ENCODE results near the gene GPR21. TPM values are rescaled to one million over a fixed set of nuclear protein-coding genes. Genes with fewer than 3 reads are reported as not detected.

Gene GPR21
- polyA plus RNA-seq, 1 of the 3 experiments (the other 2 are of a cell fraction), result not detected

DNA sequence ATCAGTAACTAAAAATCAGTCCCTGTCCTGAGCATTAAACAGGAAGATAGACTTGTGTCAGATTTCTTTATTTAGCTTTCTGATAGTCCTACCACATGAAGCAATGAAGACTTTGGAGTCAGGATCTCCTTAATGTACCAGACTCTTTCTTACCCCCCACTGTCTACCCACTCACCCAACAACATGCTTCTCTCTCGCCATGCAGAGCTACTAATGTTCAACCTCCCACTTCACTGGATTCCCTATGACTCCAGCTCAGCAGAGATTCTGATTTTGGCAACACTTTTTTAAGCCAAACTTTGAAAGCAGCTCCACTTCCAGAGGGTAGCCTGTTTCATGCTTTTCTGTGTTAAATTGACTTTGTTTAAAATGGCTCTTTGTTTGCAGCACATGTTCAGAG lies 50.8 kb downstream of the GPR21 start:
- no peak overlapping the region for H3K9ac ChIP-seq
- H3F3A ChIP-seq (replicated peaks; ENCODE audit: insufficient read depth), result peaks cover under 1% of the 10 kb centered on the region
- ChIA-PET CTCF (interaction anchor here (0.9 to 4.6 kb wide), 4 partner anchors 18 to 270 kb away, joined by 4 to 19 read pairs (median 8); no protein-coding TSS in a partner anchor), POLR2A (interaction anchor here (0.6 kb wide), 1 partner anchor 190 kb away, joined by 3 read pairs; no protein-coding TSS in a partner anchor)
- H3K9me2 ChIP-seq, result no peaks in the 10 kb centered on the region
- no peaks in the 10 kb centered on the region for H4K20me1 ChIP-seq (ENCODE audit: insufficient read depth)
- H3K4me2 ChIP-seq, result no peak overlapping the region
- peaks cover 0 to 7% of the 10 kb centered on the region in 2 experiments; a peak in 1 of 4 replicates for H3K4me1 ChIP-seq (ENCODE audit: control insufficient read depth in 1 of 2, insufficient read depth in 2 of 2, low read depth in 1 of 2, low read length in 1 of 2)
- no peak overlapping the region for H3K27ac ChIP-seq (ENCODE audit: low read depth in 2 of 2, low read length in 1 of 2)
- H2AFZ ChIP-seq (ENCODE audit: low read depth), result no peak overlapping the region
- 100% methylated on average over 1 of the region's 1 CpG for WGBS (ENCODE audit: low lambda C conversion rate)
- TF ChIP-seq TCF12 (IDR thresholded peaks at IDR 0.05), result no peak
- TF ChIP-seq FOXM1 (IDR thresholded peaks at IDR 0.05; ENCODE audit: low read depth), result no peak
- no peak for TF ChIP-seq ELF1 (IDR thresholded peaks at IDR 0.05)
- TF ChIP-seq MXI1 (IDR thresholded peaks at IDR 0.05; ENCODE audit: low read depth, low read length), result no peak
- no peak for TF ChIP-seq CHD2 (IDR thresholded peaks at IDR 0.05; ENCODE audit: low read length, partially characterized antibody)
- no peak for TF ChIP-seq SMC3 (IDR thresholded peaks at IDR 0.05; ENCODE audit: low read depth, low read length)
- TF ChIP-seq EP300 (IDR thresholded peaks at IDR 0.05; ENCODE audit: borderline replicate concordance in 1 of 2, low read depth in 1 of 2, low read length in 1 of 2), result no peak
- no peak for TF ChIP-seq MAX (IDR thresholded peaks at IDR 0.05; ENCODE audit: low read depth)
- no peak for TF ChIP-seq SIN3A (IDR thresholded peaks at IDR 0.05; ENCODE audit: borderline replicate concordance, low read depth, low read length)
- TF ChIP-seq GATA2 (CRISPR knock-in tag; IDR thresholded peaks at IDR 0.05), result no peak
- TF ChIP-seq FOXJ3 (CRISPR knock-in tag; IDR thresholded peaks at IDR 0.05), result no peak
- TF ChIP-seq, protein P1, sequence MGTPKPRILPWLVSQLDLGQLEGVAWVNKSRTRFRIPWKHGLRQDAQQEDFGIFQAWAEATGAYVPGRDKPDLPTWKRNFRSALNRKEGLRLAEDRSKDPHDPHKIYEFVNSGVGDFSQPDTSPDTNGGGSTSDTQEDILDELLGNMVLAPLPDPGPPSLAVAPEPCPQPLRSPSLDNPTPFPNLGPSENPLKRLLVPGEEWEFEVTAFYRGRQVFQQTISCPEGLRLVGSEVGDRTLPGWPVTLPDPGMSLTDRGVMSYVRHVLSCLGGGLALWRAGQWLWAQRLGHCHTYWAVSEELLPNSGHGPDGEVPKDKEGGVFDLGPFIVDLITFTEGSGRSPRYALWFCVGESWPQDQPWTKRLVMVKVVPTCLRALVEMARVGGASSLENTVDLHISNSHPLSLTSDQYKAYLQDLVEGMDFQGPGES (IDR thresholded peaks at IDR 0.05; ENCODE audit: low read depth, low read length), result no peak
- H3K4me3 ChIP-seq (ENCODE audit: low read depth in 2 of 2, low read length in 1 of 2), result no peak overlapping the region
- no peaks in the 10 kb centered on the region for H3K79me2 ChIP-seq (ENCODE audit: insufficient read depth)
- DNase-seq, result no peak
- no peaks in the 10 kb centered on the region for H3K27me3 ChIP-seq (ENCODE audit: insufficient read depth)
- H3K36me3 ChIP-seq (replicated peaks in 1 of 2; ENCODE audit: control insufficient read depth in 1 of 2, insufficient read depth in 2 of 2, low read length in 1 of 2), result peaks cover 42 to 61% of the 10 kb centered on the region in 2 experiments
- no peaks in the 10 kb centered on the region for H3K9me3 ChIP-seq

Small RNA genes within 50 kb of the gene (small RNA-seq; reads per million reads assigned to genes)
- gene GPR21, result 0 reads per million in 7 experiments

Other genes starting within 250 kb of the GPR21 start
- not detected in 2 replicates for gene OR5C1, start 244.7 kb upstream of the GPR21 start, polyA plus RNA-seq (2012; rRNA removed)
- gene OR1K1, start 233.5 kb upstream of the GPR21 start, polyA plus RNA-seq (2012; rRNA removed), result not detected in 2 replicates
- 11.9 and 12.1 TPM in 2 replicates for gene PDCL, start 205.1 kb upstream of the GPR21 start, polyA plus RNA-seq (2012; rRNA removed)
- 12.4 and 15.2 TPM in 2 replicates for gene RC3H2, start 128.3 kb upstream of the GPR21 start, polyA plus RNA-seq (2012; rRNA removed)
- 2.2 and 3.2 TPM in 2 replicates for gene ZBTB6, start 120.3 kb upstream of the GPR21 start, polyA plus RNA-seq (2012; rRNA removed)
- 3.9 and 6.0 TPM in 2 replicates for gene ZBTB26, start 102.2 kb upstream of the GPR21 start, polyA plus RNA-seq (2012; rRNA removed)
- gene RABGAP1, start 92.6 kb upstream of the GPR21 start, polyA plus RNA-seq (2012; rRNA removed), result 20.2 and 29.2 TPM in 2 replicates
- 5.9 and 7.6 TPM in 2 replicates for gene STRBP, start 234.9 kb downstream of the GPR21 start, polyA plus RNA-seq (2012; rRNA removed)